ENCODE data around the gene CATSPERE. TPM values are rescaled to one million over a fixed set of nuclear protein-coding genes. Genes with fewer than 3 reads are reported as not detected.
"Not testable (repeated sequence)": the region's sequence is repeated elsewhere in the genome, so short reads cannot be mapped to it uniquely, and the experiment has no call there.

CATSPERE gene
- total RNA-seq, 1 donor from 2014 or later: 1.1 TPM

DNA sequence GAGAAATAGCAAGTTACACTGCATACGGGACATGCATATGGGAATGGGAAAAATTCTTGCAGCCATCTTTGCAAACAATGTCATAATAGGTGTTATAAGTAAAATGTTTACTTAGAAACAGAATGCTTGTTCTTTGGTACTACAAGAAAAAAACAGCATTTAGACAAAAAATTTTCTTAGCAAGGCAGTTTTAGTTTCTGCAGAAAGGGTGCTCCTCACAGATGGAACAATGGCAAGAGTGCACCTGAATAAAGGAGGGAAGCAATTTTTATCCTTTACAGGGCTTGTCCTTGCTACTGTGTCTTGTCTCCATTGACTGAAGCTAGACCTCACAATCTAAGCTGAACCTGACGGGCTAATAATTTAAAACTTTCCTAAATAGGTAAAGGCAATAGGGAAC, 112.7 kb downstream of the CATSPERE start:
- Histone ChIP-seq H3K4me1 (ENCODE audit: insufficient read depth, low read length) (no peaks in the 10 kb centered on the region), H3K4me3 (ENCODE audit: insufficient read depth, low read depth, low read length) (no peak overlapping the region), H4K20me1 (ENCODE audit: insufficient read depth, low read length) (no peaks in the 10 kb centered on the region), H2AFZ (ENCODE audit: low read depth, low read length) (no peak overlapping the region), H3K9ac (ENCODE audit: low read length) (no peak overlapping the region), H3K4me2 (ENCODE audit: low read length) (no peak overlapping the region), H3K79me2 (ENCODE audit: insufficient read depth, low read length) (no peaks in the 10 kb centered on the region), H3K9me3 (ENCODE audit: insufficient read depth, low read depth, low read length) (peaks cover 29% of the 10 kb centered on the region), H3K27ac (ENCODE audit: low read depth, low read length) (no peak overlapping the region), H3K27me3 (ENCODE audit: insufficient read depth, low read length) (no peaks in the 10 kb centered on the region), H3K36me3 (ENCODE audit: insufficient read depth, low read length) (no peaks in the 10 kb centered on the region)
- no peaks in the 10 kb centered on the region for H3K27me3 Mint-ChIP-seq (ENCODE audit: low read depth, unreplicated experiment)
- peaks cover 37% of the 10 kb centered on the region for H3K9me3 Mint-ChIP-seq (ENCODE audit: unreplicated experiment)
- no peak for TF ChIP-seq EZH2 (IDR thresholded peaks at IDR 0.05; ENCODE audit: insufficient read depth, low read length)
- TF ChIP-seq, protein P1, sequence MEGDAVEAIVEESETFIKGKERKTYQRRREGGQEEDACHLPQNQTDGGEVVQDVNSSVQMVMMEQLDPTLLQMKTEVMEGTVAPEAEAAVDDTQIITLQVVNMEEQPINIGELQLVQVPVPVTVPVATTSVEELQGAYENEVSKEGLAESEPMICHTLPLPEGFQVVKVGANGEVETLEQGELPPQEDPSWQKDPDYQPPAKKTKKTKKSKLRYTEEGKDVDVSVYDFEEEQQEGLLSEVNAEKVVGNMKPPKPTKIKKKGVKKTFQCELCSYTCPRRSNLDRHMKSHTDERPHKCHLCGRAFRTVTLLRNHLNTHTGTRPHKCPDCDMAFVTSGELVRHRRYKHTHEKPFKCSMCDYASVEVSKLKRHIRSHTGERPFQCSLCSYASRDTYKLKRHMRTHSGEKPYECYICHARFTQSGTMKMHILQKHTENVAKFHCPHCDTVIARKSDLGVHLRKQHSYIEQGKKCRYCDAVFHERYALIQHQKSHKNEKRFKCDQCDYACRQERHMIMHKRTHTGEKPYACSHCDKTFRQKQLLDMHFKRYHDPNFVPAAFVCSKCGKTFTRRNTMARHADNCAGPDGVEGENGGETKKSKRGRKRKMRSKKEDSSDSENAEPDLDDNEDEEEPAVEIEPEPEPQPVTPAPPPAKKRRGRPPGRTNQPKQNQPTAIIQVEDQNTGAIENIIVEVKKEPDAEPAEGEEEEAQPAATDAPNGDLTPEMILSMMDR (IDR thresholded peaks at IDR 0.05; ENCODE audit: insufficient read depth, low read depth, low read length): no peak
- DNase-seq (ENCODE audit: low read depth) (no peak), FAIRE-seq (no peak)
- peaks cover 19% of the 10 kb centered on the region for H3K36me3 Mint-ChIP-seq (ENCODE audit: low read depth, unreplicated experiment)
- H3K4me3 Mint-ChIP-seq (ENCODE audit: unreplicated experiment): no peak overlapping the region
- no peaks in the 10 kb centered on the region for H3K4me1 Mint-ChIP-seq (ENCODE audit: low read depth, unreplicated experiment)
- no peak overlapping the region for H3K27ac Mint-ChIP-seq (ENCODE audit: unreplicated experiment)

DNA sequence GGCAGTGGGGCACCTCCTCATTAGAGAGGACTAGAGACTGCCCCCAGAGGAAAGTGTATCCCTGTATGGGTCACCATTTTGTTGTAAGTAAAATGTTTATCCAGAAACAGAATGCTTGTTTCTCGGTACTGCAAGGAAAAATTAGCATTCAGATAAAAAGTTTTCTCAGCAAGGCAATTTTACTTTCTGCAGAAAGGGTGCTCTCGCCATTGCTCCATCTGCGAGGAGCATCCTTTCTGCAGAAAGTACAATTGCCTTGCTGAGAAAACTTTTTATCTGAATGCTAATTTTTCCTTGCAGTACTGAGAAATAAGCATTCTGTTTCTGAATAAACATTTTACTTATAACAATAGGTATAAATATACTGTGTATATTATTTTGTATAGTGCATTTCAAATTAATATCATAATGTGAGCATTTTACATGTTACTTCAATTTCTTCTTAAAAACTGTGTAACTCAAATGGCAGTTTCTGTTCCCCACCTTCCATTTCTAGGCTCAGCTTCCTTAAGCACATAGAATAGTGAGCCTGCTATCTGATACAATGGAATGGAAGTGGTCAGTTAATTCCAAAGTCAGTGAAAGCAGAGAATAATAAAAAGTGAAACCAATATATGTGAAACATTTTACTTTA, 115.3 kb downstream of the CATSPERE start:
- Histone ChIP-seq H3K27me3 (ENCODE audit: insufficient read depth, low read length) (no peaks in the 10 kb centered on the region), H3K36me3 (ENCODE audit: insufficient read depth, low read length) (no peaks in the 10 kb centered on the region), H3K4me3 (ENCODE audit: insufficient read depth, low read depth, low read length) (no peak overlapping the region), H3K9me3 (ENCODE audit: insufficient read depth, low read depth, low read length) (peaks cover 29% of the 10 kb centered on the region), H3K79me2 (ENCODE audit: insufficient read depth, low read length) (no peaks in the 10 kb centered on the region), H2AFZ (ENCODE audit: low read depth, low read length) (no peak overlapping the region), H3K9ac (ENCODE audit: low read length) (no peak overlapping the region), H3K4me2 (ENCODE audit: low read length) (no peak overlapping the region), H4K20me1 (ENCODE audit: insufficient read depth, low read length) (no peaks in the 10 kb centered on the region), H3K4me1 (ENCODE audit: insufficient read depth, low read length) (no peaks in the 10 kb centered on the region), H3K27ac (ENCODE audit: low read depth, low read length) (no peak overlapping the region)
- TF ChIP-seq, protein P1 (IDR thresholded peaks at IDR 0.05; ENCODE audit: insufficient read depth, low read depth, low read length): no peak
- TF ChIP-seq EZH2 (IDR thresholded peaks at IDR 0.05; ENCODE audit: insufficient read depth, low read length): no peak
- H3K4me1 Mint-ChIP-seq (ENCODE audit: low read depth, unreplicated experiment): no peaks in the 10 kb centered on the region
- H3K4me3 Mint-ChIP-seq (ENCODE audit: unreplicated experiment): no peak overlapping the region
- no peaks in the 10 kb centered on the region for H3K27me3 Mint-ChIP-seq (ENCODE audit: low read depth, unreplicated experiment)
- H3K27ac Mint-ChIP-seq (ENCODE audit: unreplicated experiment): no peak overlapping the region
- H3K36me3 Mint-ChIP-seq (ENCODE audit: low read depth, unreplicated experiment): peaks cover 16% of the 10 kb centered on the region
- H3K9me3 Mint-ChIP-seq (ENCODE audit: unreplicated experiment): peaks cover 46% of the 10 kb centered on the region
- FAIRE-seq (no peak), DNase-seq (ENCODE audit: low read depth) (no peak)

DNA sequence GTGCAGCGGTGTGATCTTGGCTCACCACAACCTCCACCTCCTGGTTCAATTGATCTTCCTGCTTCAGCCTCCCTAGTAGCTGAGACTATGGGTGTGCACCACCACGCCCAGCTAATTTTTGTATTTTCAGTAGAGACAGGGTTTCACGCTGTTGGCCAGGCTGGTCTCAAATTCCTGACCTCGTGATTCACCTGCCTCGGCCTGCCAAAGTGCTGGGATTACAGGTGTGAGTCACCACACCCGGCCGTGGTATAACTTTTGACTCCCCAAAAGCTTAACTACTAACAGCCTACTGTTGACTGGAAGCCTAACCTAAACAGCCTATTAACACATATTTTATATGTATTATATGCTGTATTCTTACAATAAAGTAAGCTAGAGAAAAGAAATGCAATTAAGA, 117.1 kb downstream of the CATSPERE start:
- not testable (repeated sequence) for H3K27me3 ChIP-seq (ENCODE audit: insufficient read depth, low read length); H3K79me2 ChIP-seq (ENCODE audit: insufficient read depth, low read length); DNase-seq (ENCODE audit: low read depth); H3K4me2 ChIP-seq (ENCODE audit: low read length); H3K4me1 Mint-ChIP-seq (ENCODE audit: low read depth, unreplicated experiment); H3K4me3 ChIP-seq (ENCODE audit: insufficient read depth, low read depth, low read length); H2AFZ ChIP-seq (ENCODE audit: low read depth, low read length); FAIRE-seq; H3K36me3 ChIP-seq (ENCODE audit: insufficient read depth, low read length); H3K4me1 ChIP-seq (ENCODE audit: insufficient read depth, low read length); H4K20me1 ChIP-seq (ENCODE audit: insufficient read depth, low read length); H3K27me3 Mint-ChIP-seq (ENCODE audit: low read depth, unreplicated experiment); H3K9ac ChIP-seq (ENCODE audit: low read length); H3K27ac ChIP-seq (ENCODE audit: low read depth, low read length); H3K27ac Mint-ChIP-seq (ENCODE audit: unreplicated experiment); H3K4me3 Mint-ChIP-seq (ENCODE audit: unreplicated experiment)
- Mint-ChIP-seq H3K36me3 (ENCODE audit: low read depth, unreplicated experiment) (peaks cover 10% of the 10 kb centered on the region), H3K9me3 (ENCODE audit: unreplicated experiment) (peaks cover 39% of the 10 kb centered on the region)
- peaks cover 26% of the 10 kb centered on the region for H3K9me3 ChIP-seq (ENCODE audit: insufficient read depth, low read depth, low read length)
